ENCODE results near the gene FBXL16.

FBXL16 gene

DNA sequence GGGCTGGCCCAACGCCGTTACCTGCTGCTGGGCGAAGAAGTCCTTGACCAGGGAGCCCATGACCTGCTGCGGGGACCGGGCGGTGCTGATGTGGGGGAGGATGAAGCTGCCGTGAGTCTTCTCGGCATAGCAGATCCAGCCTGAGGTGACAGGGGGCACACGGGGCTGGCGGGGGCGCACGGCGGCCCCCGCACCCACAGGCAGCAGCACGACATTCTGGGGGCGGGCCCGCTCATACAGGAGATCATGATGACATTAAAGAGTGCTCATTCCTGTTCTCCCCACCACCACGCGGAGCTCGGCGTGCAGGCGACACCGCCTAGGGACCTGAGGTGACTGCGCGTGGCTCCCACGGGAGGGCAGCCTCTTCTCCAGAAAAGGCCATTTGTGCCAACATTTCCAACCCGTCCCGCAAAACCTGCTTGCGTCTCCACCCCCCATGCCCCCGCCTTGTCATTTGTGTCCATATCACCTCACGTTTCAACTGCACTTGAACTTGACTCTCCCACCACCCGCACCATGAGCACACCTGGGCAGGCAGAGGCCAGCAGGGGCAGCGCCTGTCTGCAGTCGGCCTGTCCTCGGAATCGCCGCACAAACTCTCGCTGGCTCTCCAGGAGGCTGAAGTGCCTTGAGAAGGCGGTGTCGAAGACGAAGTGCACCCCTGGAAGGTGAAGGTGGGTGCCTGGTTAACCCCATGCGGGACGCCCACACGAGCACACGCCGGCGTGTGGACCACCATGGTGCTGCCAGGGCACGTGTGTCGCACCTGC is 28.8 kb upstream of the FBXL16 start:
- no peak for DNase-seq

DNA sequence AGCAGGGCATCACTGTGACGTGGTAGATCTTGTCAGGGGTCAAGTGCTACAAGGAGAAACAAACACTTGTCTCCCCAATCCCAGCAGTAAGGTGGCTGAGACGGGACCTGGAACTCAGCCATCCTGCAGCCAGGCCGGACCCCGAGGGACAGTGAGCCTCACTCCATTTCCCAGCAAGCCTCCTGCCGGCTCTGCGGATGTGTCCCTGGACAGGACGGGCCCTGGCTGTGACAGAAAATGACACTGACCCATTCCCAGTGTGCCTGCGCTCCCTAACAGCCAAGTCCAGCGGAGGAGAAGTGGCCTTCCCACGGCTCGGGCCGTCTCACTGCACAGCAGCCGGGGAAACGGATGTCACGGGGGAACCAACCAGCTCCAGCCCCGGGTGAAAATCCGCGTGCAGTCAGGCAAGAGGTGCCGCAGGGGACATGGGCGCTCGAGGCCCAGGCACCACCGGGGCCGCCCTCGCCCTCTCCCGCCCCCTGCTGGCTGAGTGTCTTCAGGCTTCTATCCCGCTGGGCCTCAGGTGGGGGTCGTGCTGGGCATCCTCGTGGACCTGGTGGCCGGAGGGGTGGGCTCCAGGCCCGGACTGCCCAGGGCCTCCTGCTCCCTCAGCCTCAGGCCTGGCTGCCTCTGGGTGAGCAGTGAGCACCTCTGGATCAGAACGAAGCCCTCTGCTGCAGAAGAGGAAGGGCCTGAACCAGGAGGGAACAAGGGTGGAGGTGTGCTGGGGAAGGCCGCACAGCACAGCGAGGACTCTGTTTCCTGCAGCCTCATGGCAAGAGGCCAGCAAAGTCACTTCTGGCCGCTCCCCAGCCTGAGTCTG is 28.0 kb upstream of the FBXL16 start:
- DNase-seq, result peak; percentile 35 to 48

DNA sequence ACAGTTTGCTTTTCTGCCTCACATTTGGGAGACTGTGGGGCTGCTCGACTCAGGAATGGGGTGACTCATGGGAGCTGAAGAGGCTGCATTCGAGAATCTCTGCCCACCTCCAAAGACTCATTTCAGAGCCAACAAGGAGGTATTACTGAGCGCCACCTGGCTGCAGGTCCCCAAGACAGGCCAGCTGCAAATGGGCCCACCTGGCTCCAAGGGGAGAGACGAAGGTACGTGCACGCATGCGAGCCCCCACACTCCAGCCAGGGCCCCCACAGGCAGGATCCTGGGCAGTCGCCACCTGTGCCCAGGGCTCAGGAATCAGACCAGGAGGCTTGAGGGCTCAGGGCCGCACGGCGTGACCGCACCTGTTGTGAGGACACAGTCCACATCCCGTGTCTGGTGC is 27.3 kb upstream of the FBXL16 start:
- no peak for DNase-seq

GRCh38 chr16:732332-732731 is 26.7 kb upstream of the FBXL16 start:
- no peak for DNase-seq

DNA sequence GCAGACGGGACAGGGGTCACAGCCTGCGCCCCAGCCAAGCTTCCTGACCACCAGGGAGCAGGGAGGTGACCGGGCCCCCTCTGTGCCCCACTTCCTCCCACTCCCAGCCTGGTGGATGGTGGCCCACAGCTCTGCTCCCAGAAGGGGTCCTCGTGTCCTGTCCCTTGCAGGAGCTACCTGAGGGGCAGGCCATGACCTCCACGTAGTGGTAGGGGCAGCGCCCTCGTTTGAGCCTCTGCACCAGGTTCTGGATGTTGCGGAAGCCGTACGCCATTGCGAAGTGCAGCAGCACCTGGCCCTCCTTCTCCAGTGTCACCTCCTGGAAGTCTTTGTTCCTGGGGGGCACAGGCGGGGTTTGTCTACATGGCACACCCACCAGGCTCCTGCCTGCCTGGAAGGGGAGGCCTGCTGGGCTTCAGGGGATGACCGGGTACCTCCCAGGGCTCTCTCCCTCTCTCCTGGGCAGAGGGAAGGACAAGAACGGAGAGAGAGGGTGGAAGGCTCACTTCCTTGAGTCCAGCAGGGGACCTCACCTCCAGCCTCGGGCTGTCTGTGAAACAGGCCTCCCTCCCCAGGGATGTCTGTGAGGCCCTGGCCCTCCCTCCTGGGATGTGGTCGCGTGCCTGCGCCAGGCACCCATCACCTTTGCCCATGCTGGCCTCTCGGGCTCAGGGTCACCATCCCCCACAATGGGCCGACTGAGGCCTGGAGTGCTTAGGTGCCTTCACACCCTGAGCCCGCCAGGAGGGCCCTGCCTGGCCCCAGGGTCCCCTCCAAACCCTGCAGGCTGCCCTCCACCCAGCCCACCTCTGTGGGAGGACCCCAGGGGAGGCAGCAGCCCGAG is 25.3 kb upstream of the FBXL16 start:
- DNase-seq, result no peak

DNA sequence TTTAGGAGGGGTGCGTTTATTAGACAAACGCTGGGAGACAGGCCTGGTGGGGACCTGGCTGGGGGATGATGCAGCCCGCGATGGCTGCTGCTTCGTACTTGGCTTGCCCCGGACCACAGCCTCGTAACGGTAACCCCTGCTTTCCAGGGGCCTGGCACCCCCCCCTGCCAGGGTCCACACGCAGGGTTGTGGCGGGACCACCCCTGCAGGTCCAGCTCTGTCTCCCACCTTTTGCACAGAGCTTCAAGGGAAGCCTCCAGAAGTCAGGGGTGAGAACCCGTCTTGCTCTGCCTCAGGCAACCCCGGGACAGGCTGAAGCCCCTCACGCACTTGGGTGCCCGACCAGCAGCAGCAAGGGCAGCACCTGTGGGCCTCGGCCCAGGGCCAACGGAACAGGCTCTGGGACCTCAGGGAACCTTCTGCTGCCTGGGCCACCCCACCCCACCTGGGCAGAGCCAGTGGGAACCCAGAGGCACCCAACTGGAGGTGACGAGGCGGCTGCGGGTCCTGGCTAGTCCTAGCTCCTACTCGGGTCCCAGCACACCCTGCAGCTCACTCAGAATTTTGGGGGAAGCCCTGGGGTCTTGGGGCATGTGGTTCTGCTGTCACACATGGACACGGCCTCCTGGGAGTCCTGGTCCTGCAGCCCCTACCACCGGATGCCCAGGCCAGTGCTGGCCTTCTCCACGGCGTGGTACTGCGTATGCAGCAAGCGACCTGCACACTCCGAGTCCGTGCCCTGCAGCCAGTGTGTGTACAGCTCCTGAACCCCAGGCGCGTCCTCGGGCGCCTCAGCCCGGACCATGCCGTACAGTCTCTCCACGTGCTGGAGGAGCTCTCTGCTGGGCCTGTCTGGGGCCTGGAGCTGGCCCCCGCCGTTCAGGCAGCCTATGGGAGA is 24.4 kb upstream of the FBXL16 start:
- DNase-seq, result no peak

GRCh38 chr16:728890-729744 is 23.5 kb upstream of the FBXL16 start:
- DNase-seq, result no peak

- peak; percentile 48 to 52 for DNase-seq
Measured at GRCh38 chr16:728131-728889, 22.7 kb upstream of the FBXL16 start.

DNA sequence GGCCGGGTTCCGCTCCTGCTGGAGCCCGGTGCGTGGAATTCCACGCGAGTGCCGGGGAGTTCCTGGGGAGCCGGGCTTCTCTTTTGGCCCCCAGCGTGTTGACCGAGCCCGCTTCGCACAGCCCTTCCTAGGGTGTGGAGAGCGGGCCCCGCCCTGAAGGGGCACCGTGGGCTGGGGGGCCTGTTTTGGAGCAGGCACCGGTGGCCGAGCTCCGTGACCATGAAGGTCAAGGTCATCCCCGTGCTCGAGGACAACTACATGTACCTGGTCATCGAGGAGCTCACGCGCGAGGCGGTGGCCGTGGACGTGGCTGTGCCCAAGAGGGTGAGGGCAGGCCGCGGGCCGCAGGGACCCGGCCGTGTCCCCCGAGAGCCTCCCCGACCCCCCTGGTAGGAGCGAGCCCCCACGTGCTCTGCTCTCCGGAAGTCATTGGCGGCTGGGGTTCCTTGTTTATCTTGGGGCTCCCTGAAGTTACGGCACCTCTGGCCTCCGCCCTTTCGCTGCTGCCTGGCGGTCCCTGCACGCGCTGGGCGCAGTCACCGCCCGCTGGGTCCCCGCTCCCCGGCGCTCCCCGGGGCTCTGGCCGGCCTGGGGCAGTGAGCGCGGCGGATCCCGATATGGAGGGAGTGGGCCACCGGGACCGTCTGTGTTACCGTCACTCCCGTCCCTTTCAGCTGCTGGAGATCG is 21.8 kb upstream of the FBXL16 start:
- no peak for DNase-seq

DNA sequence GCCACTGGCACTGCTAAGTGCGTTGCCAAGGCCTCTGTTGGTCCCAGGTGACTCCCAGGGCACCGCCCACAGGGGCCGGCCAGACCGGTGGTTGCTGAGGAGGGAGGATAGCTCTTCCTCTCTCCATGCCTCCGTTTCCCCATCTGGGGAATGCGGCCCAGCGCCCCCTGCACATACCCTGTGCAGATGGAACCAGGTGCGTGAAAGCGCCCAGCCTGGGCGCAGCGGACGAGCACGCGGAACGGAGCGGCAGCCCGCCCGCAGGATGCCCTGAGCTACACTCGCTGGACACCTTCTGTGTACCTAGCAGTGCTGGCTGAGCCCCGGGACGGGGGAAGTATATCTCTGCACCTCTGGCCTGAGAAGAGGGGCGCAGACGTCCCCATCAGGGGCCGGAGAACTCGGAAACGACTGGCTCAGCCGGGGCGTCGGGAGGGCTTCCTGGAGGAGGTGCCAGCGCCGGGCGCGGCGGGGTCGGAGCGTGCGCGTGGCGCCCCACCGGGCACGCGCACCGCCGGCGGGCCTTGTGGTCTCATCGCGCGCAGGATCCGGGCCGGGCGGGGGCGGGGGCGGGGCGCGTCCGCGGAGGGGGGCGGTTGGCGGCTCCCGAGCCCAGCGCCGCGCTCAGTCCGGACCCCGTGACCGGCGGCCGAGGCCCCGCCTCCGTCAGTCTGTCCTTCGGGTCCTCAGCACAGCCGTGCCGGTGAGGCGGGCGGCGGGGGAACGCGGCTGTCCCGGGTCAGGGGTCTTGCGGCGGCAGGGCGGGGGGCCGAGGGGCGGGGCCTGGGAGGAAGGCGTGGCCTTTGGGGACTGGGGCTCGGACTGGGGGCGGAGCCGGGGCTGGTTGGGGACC is 21.1 kb upstream of the FBXL16 start, which contains the start of the genes CCDC78 and HAGHL:
Gene CCDC78 (minus strand): TSS at position 6 of the 853 bp plus-strand sequence. CDS start 76 bp downstream, outside the sequence.
Gene HAGHL (plus strand): TSS at position 669 of the 853 bp plus-strand sequence. CDS start 404 bp downstream, outside the sequence.
- DNase-seq, result peak; percentile 49 to 54

GRCh38 chr16:726188-726437 is 20.5 kb upstream of the FBXL16 start:
- no peak for DNase-seq

GRCh38 chr16:725463-726187 is 20.0 kb upstream of the FBXL16 start:
- no peak for DNase-seq

DNA sequence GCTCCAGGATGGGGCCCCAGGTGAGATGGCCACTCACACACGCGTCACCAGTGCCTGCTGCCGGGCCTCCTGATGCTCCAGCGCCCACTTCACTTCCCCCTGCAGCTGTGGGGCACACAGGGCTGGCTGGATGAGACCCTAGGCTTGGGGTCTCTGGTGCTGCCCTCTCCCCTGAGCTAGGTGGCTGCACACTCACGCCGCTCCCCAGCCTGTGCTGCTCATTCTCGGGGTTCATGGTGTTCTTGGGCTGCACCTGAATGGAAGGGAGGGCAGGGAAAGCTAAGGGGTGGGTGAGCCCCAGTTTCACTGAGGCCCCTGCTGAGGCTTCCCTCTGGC is 19.4 kb upstream of the FBXL16 start:
- no peak for DNase-seq

DNA sequence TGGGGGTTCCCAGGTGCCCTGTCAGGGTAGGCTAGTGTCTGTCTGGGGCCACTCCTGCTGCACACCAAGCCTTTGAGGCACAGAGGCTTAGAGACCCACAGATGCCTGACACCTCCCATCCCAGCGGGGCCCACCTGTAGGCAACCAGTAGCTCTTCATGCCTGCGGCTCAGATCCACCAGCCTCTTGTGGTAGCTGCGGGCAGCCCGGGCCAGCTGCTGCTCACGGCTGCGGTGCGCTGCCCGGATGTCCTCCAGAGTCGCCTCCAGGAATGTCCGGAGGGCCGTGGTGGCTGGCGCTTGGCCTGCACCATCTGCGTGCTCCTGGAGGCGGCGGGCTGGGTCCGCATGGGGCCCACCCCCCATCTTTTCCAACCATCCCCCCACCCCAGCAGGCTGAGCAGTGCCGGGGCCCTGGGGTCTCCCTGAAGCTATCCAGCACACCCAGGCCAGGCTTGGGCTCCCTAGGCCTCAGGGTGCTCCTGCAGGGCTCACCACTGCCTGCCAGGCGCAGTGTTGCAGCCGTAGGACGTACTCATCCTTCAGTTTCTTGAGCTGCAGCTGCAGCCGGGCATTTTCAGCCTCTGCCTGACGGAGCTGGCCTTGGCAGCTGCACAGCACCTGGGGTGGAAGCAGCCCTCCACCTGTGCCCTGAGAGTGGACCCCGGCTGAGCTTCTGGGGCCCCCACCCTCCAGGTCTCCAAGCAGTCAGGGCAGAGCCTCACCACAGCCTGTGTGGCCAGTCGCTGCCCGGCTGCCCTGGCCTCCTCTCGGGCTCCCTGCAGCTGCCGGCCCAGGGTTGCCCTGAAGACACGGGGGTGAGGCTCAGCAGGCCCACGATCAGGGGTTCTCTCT is 18.8 kb upstream of the FBXL16 start:
- no peak for DNase-seq

- no peak for DNase-seq
Measured at GRCh38 chr16:723695-724094, 18.1 kb upstream of the FBXL16 start.

DNA sequence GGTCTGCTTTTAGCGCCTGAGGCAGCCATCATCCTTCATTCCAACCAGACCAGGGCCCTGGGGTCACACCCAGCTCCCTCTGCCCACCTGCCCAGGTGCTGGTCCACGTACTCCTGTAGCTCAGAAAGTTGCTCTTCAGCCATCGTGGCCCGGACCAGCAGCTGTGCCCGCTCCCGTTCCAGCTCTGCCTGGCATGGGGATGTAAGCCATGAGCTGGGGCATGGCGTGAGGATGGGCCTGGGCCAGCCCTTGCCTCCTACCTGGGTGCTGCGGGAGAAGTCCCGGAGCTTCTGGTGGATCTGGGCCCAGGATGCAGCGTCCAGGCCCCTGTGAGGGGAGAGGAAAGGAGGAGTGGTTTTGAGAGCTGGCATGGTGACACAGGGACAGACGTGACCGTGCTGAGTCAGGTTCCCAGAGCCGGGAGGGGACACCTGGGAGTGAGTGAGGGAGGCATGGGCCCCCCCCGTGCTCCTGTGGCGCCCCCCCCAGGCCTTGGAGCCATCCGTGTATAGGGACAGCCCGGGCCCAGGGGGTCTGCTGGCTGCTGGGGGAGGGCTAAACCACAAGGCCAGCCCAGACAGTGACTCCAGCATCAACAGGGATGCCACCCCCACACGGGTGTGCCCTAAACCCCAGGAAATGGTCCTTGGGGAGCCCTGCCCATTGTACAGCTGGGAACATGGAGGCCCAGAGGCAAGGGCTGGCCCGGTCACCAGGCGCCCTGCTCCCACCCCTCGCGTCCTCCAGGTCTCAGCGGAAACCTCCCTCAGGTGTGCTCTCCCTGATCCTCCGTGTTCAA is 17.4 kb upstream of the FBXL16 start:
- DNase-seq, result no peak

Data from activated CD4-positive, alpha-beta T cell treated with anti-CD3 and anti-CD28 coated beads for 4 hours (primary cell).